ENCODE measurements around the gene GLRA3.
"Not testable (repeated sequence)": the region's sequence is repeated elsewhere in the genome, so short reads cannot be mapped to it uniquely, and the experiment has no call there.

The GLRA3 gene

GRCh38 chr4:174663216-174663615 is 165.8 kb downstream of the GLRA3 start:
- no peak for DNase-seq (ENCODE audit: low read depth in 1 of 2, low spot score in 1 of 2)

DNA sequence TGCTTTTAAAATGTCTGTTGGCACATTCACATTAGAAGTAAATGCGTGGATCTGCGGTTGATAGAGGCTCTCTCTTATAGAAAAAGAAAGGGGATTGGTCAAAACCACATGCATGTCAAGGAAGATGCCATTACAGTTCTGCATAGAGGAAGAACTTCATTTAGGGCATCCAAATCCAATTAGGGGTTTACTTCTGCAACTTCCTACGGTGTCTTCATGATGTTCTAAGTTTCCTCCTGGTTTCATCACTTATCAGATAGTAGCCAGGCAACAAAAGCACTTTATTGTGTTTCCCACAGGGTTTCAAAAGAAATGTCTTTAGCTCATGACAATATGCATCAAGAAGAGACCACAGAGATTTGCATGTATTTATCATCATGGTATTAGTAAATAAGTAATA is 170.8 kb downstream of the GLRA3 start:
- no peak for DNase-seq (ENCODE audit: low read depth in 1 of 2, low spot score in 1 of 2)

DNA sequence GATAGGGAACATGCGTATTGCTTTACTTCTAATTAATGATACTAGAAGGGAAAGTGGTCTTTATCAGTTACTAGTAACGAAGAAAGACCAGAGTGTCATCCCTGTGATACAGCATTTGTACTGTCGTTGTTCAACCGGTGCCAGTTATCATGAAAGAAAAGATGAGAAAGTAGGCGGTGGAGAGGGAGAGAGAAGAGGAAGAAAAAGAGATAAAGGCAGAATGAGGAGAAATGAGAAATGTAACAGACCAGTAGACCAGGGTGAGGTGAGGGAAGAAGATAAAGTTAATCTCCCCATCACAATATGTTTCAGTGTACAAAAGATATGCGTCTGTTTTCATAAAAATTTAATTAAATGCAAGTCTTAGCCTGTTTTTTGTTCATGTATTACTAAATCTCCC is 171.6 kb downstream of the GLRA3 start:
- no peak for DNase-seq (ENCODE audit: low read depth in 1 of 2, low spot score in 1 of 2)

DNA sequence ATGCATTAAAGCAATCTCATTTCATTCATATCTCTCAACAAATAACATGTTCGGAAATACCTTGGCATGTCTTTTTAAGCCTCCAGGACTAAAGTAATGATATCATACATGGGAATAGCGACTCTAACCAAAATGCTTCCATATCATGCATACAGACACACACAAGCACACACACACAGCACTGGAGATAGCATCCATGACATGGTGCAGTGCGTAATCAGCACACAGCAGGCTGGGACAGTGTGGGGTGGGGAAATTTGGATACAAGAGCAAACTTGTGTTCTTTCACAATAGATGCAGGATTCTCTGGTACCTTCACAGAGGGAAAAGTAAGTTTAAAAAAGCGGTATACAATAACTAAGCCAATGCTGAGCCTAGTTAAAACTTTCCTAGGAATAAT is 174.4 kb downstream of the GLRA3 start:
- DNase-seq (ENCODE audit: low read depth in 1 of 2, low spot score in 1 of 2), result no peak

DNA sequence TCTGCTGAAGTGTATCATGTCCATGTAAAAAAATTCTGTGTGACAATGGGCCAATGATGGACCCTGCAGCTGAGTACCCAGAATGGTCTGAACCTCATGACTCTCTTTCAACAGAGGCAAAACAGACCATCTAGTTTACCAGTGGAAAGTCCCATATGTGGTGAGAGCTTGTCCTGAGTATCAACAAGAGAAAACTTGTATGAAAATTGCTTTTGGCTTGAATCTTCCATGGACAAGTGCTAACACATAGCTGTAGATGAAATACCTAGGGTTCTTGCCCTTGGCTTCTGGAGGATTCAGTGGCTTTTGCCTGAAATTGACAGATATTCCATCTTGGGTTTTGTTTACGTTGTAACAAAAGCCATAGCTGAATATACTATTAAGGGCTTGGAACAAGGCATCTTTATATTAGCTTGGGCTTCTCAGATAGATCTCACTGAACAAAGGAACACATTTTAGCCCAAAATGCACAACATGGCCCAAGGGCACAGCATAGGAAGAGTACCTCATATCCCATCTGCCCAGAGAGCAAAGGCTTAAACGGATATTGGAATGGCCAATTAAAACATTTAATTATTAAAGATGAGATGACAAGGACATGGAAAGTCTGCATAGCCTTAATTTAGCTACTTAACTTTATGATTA is 178.2 kb downstream of the GLRA3 start:
- DNase-seq (ENCODE audit: low read depth in 1 of 2, low spot score in 1 of 2), result no peak

- no peak for DNase-seq (ENCODE audit: low read depth in 1 of 2, low spot score in 1 of 2)
Observed at GRCh38 chr4:174648812-174649211, 180.2 kb downstream of the GLRA3 start.

GRCh38 chr4:174646326-174646725 is 182.7 kb downstream of the GLRA3 start:
- DNase-seq (ENCODE audit: low read depth in 1 of 2, low spot score in 1 of 2), result no peak

DNA sequence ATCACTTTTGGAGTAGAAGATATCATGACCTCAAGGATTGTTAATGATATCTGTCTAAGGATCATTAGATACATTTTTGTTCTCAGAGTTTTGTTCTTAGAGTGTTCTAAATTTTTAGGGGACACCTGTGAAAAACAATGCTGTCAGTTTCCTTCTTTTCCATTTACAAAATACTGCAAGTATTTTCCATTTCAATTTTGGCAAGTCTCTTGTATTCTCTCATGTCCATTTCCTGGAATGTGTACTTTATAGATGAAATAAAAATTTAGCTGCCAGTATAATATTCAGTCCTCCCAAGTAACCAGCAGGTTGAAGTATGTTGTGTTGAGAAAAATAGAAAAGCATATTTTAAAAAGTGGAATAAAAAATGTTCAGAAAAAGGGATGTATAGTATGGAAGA is 188.9 kb downstream of the GLRA3 start:
- DNase-seq (ENCODE audit: low read depth in 1 of 2, low spot score in 1 of 2), result no peak

- DNase-seq (ENCODE audit: low read depth in 1 of 2, low spot score in 1 of 2), result no peak
Observed at GRCh38 chr4:174635732-174636131, 193.3 kb downstream of the GLRA3 start.

DNA sequence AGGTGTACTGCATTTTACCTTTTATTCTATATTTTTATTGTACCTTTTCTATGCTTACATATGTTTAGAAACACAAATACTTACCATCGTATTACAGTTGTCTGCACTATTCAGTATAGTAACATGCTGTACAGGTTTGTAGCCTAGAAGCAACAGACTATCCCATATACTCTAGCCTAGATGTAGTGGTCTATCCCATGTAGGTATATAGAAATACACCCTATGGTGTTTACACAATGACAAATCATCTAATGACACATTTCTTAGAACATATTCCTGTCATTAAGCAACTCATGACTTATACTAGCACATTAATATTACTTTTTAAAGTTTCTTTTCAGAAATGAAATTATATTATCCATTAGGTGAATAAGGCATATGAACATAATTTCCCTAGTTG is 195.6 kb downstream of the GLRA3 start:
- no peak for DNase-seq (ENCODE audit: low read depth in 1 of 2, low spot score in 1 of 2)

DNA sequence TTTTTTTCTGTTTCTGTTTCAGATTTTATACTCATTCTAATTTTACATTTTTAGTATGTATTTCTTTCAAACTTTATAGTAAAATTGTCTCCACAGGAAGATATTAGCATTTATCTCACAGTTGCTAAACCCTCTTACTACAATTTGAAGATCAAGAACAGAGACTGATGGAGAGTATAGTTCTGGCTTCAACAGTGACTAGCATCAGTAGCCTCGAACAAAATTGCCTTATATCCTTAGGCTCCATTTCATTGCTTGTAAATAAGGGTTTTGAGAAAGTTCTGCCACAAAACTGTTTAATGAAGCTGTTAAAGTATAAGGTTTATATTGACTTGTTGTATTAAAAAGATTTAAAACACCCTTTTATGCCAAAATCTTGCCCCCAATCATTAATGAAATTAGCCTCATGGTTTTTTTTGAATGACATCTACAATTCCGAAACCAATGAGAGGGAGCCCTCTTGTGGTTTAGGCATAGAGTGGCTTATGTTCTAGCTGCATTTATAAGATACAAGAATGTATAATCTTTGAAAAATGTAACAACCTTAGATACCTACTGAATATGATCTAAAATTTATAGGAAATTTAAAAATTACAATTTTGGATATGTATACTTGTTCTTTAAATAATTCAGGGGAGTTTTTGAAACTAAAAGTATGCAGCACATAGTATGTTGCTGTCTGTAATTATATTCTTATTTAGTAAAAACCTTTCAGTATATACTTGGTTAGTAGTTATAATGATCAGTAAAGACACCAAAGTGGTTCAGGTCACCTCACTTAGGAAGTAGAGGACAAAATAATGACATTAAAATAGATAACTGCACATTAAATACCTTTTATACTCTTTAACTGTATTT is 196.9 kb downstream of the GLRA3 start:
- no peak for DNase-seq (ENCODE audit: low read depth in 1 of 2, low spot score in 1 of 2)

DNA sequence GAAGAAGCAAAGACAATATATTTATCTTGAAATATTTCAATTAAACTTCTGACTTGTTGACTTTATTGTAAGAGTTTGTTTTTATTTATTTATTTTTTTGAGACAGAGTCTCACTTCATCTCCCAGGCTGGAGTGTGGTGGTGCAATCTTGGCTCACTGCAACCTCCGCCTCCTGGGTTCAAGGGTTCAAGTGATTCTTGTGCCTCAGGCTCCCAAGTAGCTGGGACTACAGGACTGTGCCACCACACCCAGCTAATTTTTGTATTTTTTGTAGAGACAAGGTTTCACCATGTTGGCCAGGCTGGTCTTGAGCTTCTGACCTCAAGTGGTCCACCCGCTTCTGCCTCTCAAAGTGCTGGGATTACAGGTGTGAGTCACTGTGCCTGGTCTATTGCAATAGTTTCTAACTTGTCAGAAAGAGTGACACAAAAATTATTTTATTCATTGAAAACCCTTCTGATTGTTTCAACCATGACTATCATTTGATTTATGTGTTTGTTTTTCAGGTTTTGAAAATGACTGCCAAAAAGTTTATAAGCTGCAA is 199.1 kb downstream of the GLRA3 start:
- not testable (repeated sequence) for DNase-seq (ENCODE audit: low read depth in 1 of 2, low spot score in 1 of 2)

DNA sequence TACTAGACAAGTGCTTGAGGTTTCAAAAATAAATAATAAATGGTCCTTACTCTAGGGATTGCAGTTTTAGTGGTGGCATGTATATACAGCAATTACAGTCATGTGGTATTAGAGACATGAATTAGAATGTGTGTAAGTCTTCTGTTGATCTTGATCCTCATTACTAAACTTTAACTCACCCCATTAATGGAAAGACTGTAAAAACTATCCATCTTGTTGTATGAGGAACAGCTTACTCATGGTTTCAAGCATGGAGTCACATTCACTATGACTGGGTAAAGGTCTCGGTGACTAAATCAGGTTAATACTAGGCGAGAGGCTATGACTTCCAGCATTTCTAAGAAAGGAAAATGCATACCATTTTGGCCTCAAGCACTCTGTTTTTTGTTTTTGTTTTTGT is 199.8 kb downstream of the GLRA3 start:
- DNase-seq (ENCODE audit: low read depth in 1 of 2, low spot score in 1 of 2), result no peak

- DNase-seq (ENCODE audit: low read depth in 1 of 2, low spot score in 1 of 2), result no peak
Observed at GRCh38 chr4:174628191-174628590, 200.9 kb downstream of the GLRA3 start.

DNA sequence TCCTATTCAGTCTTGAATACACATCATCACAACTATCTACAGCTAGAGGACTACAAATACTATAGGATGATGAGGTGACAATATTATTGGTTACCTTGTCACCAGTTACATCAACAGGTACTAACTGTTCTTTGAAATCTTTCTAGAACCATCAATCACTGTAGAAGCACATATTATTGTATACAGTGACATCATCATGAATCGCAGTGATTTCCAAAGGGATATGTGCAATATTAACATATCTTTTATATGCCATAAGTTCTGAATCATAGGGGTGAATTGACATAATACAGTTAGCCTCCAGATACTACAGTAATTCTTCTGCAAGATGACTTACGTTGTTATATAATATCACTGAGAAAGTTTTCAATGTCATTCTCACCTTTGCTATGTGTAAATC is 201.6 kb downstream of the GLRA3 start:
- DNase-seq (ENCODE audit: low read depth in 1 of 2, low spot score in 1 of 2), result no peak

DNA sequence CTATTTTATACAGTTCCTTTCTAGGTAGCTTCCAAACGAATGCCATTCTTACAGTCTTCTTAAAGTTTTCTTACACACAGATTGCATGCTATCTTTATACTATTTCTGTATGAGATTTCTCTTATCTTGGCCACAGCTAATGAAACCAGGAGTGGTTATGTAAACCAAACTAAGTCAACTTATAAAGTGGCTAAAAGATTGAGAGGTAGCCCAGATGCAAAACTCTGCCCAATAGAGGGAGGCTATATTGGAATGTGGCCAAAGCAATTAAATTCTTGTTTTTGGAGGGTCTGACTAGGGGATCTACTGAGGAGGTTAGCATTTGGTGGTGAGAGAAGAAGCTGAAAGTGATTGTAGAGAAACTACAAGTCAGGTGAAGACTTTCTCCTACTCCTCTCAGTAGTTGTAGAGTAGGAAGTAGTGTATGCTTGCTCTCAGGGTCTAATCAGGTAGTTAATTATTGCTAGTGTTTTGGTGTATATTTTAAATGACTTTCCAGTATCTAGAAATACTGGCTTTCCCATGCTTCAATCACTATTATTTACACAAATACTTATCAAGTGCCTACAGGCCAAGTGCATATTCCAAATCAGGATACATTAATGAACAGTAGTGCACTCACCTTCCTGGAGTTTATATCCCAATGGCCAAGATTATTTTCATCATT is 202.6 kb downstream of the GLRA3 start:
- no peak for DNase-seq (ENCODE audit: low read depth in 1 of 2, low spot score in 1 of 2)

GRCh38 chr4:174616661-174617060 is 212.4 kb downstream of the GLRA3 start:
- no peak for DNase-seq (ENCODE audit: low read depth in 1 of 2, low spot score in 1 of 2)

DNA sequence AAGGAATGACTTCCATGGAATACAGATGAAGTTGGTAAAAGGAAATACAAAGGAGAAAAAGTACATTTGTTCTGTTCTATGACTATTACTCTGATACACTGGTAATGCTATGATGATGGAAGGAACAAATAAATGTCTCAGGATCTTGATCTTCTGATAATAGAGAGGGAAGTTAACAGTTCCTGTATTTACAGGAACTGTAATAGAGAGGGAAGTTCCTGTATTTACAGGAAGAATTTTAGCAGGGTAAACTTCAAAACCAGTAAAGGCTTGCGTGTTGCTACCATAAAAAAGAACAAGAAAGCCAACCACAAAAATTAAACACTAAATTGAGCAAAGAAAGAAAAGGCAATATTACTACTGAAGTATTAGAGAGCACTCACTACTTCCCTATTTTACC is 215.1 kb downstream of the GLRA3 start:
- DNase-seq (ENCODE audit: low read depth in 1 of 2, low spot score in 1 of 2), result no peak

DNA sequence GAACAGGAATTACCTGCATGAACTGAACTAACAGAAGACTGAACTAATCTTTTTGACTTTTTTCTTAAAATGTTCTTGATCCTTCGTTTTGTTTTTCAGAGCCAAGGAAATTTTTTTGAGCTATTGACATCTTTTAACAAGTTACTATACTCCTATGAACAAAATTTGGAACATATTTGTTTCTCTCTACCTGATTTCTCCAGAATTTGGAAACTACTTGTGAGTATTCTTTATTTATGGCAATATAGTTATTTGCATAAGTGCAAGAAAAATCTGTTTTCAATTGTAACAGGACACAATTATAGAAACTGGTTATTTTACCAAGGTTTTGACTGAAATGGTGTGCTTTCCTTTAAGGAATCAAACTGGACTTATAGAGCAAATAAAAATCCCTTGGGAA is 217.3 kb downstream of the GLRA3 start:
- no peak for DNase-seq (ENCODE audit: low read depth in 1 of 2, low spot score in 1 of 2)

DNA sequence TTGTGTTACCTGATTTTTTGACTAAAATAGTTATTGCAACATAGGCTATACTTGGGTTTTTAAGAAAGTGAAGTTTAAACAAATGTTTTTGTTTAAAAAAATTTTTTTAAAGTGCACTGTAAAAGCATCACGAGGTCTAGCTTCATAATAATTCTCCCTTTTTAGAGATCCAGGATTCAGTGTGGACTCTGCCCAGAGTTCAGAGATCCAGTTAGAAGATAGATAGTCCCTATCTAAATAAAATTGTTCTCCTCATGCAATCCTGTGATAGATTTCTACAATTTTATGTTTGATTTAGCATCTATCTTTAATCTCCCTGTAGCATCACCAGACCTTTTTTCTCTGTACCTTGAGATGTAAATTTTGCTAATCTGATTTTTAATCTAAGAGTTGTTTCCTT is 221.3 kb downstream of the GLRA3 start:
- no peak for DNase-seq (ENCODE audit: low read depth in 1 of 2, low spot score in 1 of 2)

DNA sequence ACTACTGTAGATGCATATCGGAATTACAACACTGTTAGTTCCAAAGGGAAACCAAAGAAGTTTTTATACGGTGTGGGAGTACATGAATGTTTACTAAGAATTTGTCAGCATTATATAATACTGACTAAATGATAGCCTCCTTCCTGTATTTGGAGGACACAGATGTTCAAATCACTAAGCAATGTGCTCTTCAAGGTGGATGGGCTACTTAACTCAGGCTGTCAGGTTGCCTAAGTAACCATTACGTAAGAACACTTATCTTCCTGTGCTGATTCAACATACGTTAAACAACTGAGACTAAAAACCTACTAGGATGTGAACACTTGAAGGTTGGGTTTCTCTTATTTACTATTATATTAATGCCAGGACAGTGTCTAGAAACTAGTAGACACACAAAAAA is 224.8 kb downstream of the GLRA3 start:
- DNase-seq (ENCODE audit: low read depth in 1 of 2, low spot score in 1 of 2), result no peak

- DNase-seq (ENCODE audit: low read depth in 1 of 2, low spot score in 1 of 2), result no peak
Observed at GRCh38 chr4:174600391-174600790, 228.7 kb downstream of the GLRA3 start.
